Gastrocnemius medialis (tissue), 4 donors: ENCODE data around the gene IL34. TPM values are rescaled to one million over a fixed set of nuclear protein-coding genes. Genes with fewer than 3 reads are reported as not detected.

ENCODE experiments used
- ATAC-seq, 2 donors: fragments of 150-250 bp; one replicate each; pipeline ENCODE4 v1.9.1; 2016
- DNase-seq, 2 donors: peaks; one replicate each; pipeline ENCODE4 v3.0.0-alpha.2; 2019
- H3K27ac ChIP-seq, 4 donors: fragments of 200-600 bp; sonication (generic); 1 replicate in 1 of 4; 2 replicates in 3 of 4; pipeline ENCODE4 v1.5.1; 2016 to 2018; ENCODE audit warnings: mild to moderate bottlenecking in 2 of 4, moderate library complexity in 1 of 4
- H3K27me3 ChIP-seq, 3 donors: fragments of 200-600 bp; sonication (generic) in 2 of 3; 1 replicate in 1 of 3; 2 replicates in 2 of 3; pipeline versions ENCODE4 v1.5.1 to v1.6.0; 2016 to 2019; ENCODE audit warnings: mild to moderate bottlenecking in 1 of 3, moderate library complexity in 1 of 3
- H3K36me3 ChIP-seq, 2 donors: fragments of 200-600 bp; sonication (generic) in 1 of 2; one replicate each; pipeline ENCODE4 v1.5.1; 2017 to 2018
- H3K4me1 ChIP-seq, 2 donors: fragments of 200-600 bp; sonication (generic) in 1 of 2; one replicate each; pipeline ENCODE4 v1.5.1; 2016 to 2017; ENCODE audit warnings: mild to moderate bottlenecking in 2 of 2
- H3K4me3 ChIP-seq, 4 donors: fragments of 200-600 bp; sonication (generic) in 3 of 4; 1 replicate in 1 of 4; 2 replicates in 3 of 4; pipeline ENCODE4 v1.5.1; 2016 to 2019; ENCODE audit warnings: mild to moderate bottlenecking in 2 of 4
- H3K9me3 ChIP-seq, 3 donors: fragments of 200-600 bp; sonication (generic) in 2 of 3; 1 replicate in 1 of 3; 2 replicates in 2 of 3; pipeline ENCODE4 v1.5.1; 2016 to 2019
- CTCF ChIP-seq, 5 experiments: fragments of 450-650 bp in 3 of 5; fragments of 200-600 bp in 2 of 5; sonication (generic) in 2 of 5; IDR thresholded peaks in 4 of 5; conservative IDR thresholded peaks in 1 of 5; 1 replicate in 4 of 5; 2 replicates in 1 of 5; pipeline ENCODE4 v1.5.1; 2016 to 2019; ENCODE audit warnings: antibody characterized with exemption in 5 of 5, mild to moderate bottlenecking in 3 of 5, moderate library complexity in 3 of 5
- POLR2A ChIP-seq, 2 donors: fragments of 450-650 bp; IDR thresholded peaks; one replicate each; pipeline ENCODE4 v1.6.1; 2017; ENCODE audit warnings: antibody characterized with exemption in 2 of 2, mild to moderate bottlenecking in 2 of 2, moderate library complexity in 2 of 2
- in situ Hi-C, 4 donors: fragments of 200-750 bp; cut with MboI; loops; one replicate each; pipeline versions ENCODE4 v1.15.0 to v1.8.0; 2017; ENCODE audit warnings: low sequenced_read_pairs in 4 of 4
- intact Hi-C: fragments of 100-400 bp; cut with DNase I; formaldehyde crosslinking; loops from one replicate; pipeline ENCODE4 v1.15.1; 2023; ENCODE audit warnings: low total_unique reads
- total RNA-seq, 4 donors: library from RNA; depleted of rRNA; stranded (reverse); fragments of >200 nt; gene quantifications; one replicate each; pipeline versions ENCODE4 v1.1.0 to v1.2.3, GENCODE V29; 2016

The IL34 gene
- total RNA-seq, 4 donors from 2014 or later: 0.71 to 93.0 (median 22.1) TPM

- Histone ChIP-seq H3K9me3 (no peaks in the 10 kb centered on the region), H3K27ac (no peak overlapping the region), H3K4me3 (no peak overlapping the region), H3K36me3 (no peaks in the 10 kb centered on the region), H3K4me1 (peaks cover 4 to 11% of the 10 kb centered on the region in 2 donors), H3K27me3 (no peaks in the 10 kb centered on the region)
- intact Hi-C loops (no loop called here), in situ Hi-C loops (loop anchor here in 3 of 4 donors (10.0 to 25.0 kb wide), 3 partner anchors 121 to 294 kb away; no protein-coding TSS in a partner anchor)
- no peak for ATAC-seq
- TF ChIP-seq POLR2A (IDR thresholded peaks at IDR 0.05): no peak
- TF ChIP-seq CTCF (IDR thresholded peaks at IDR 0.05 in 4 of 5, conservative IDR thresholded peaks at IDR 0.05 in 1 of 5): no peak
- no peak for DNase-seq
Measured at GRCh38 chr16:70656065-70656711, 9.8 kb downstream of the IL34 start.

GRCh38 chr16:70656712-70657263 lies 10.4 kb downstream of the IL34 start:
- no peak for DNase-seq
- no peaks in the 10 kb centered on the region for H3K36me3 ChIP-seq
- ATAC-seq: no peak
- TF ChIP-seq POLR2A (IDR thresholded peaks at IDR 0.05) (no peak), CTCF (IDR thresholded peaks at IDR 0.05 in 4 of 5, conservative IDR thresholded peaks at IDR 0.05 in 1 of 5) (no peak)
- H3K27ac ChIP-seq: no peak overlapping the region
- peaks cover 4 to 11% of the 10 kb centered on the region in 2 donors for H3K4me1 ChIP-seq
- H3K27me3 ChIP-seq: no peaks in the 10 kb centered on the region
- intact Hi-C loops: no loop called here
- H3K9me3 ChIP-seq: no peaks in the 10 kb centered on the region
- in situ Hi-C loops: loop anchor here in 3 of 4 donors (10.0 to 25.0 kb wide), 3 partner anchors 122 to 294 kb away; no protein-coding TSS in a partner anchor
- no peak overlapping the region for H3K4me3 ChIP-seq

GRCh38 chr16:70657956-70658355 lies 11.6 kb downstream of the IL34 start:
- intact Hi-C loops (no loop called here), in situ Hi-C loops (loop anchor here in 3 of 4 donors (10.0 to 25.0 kb wide), 3 partner anchors 123 to 296 kb away; no protein-coding TSS in a partner anchor)
- no peaks in the 10 kb centered on the region for H3K27me3 ChIP-seq
- H3K36me3 ChIP-seq: peaks cover 0 to 2% of the 10 kb centered on the region in 2 donors
- H3K4me1 ChIP-seq: peaks cover 4 to 11% of the 10 kb centered on the region in 2 donors
- no peaks in the 10 kb centered on the region for H3K9me3 ChIP-seq
- TF ChIP-seq CTCF (IDR thresholded peaks at IDR 0.05 in 4 of 5, conservative IDR thresholded peaks at IDR 0.05 in 1 of 5) (no peak), POLR2A (IDR thresholded peaks at IDR 0.05) (no peak)
- no peak overlapping the region for H3K4me3 ChIP-seq
- ATAC-seq (no peak), DNase-seq (no peak)
- H3K27ac ChIP-seq: no peak overlapping the region

- Histone ChIP-seq H3K4me3 (no peak overlapping the region), H3K9me3 (no peaks in the 10 kb centered on the region), H3K36me3 (peaks cover 0 to 12% of the 10 kb centered on the region in 2 donors), H3K4me1 (peaks cover 3% of the 10 kb centered on the region in 2 donors), H3K27ac (no peak overlapping the region), H3K27me3 (no peaks in the 10 kb centered on the region)
- no peak for ATAC-seq
- no peak for TF ChIP-seq POLR2A (IDR thresholded peaks at IDR 0.05)
- TF ChIP-seq CTCF (IDR thresholded peaks at IDR 0.05 in 4 of 5, conservative IDR thresholded peaks at IDR 0.05 in 1 of 5): no peak
- DNase-seq: no peak
- intact Hi-C loops: no loop called here
- in situ Hi-C loops: loop anchor here in 3 of 4 donors (10.0 to 25.0 kb wide), 3 partner anchors 124 to 297 kb away; no protein-coding TSS in a partner anchor
Measured at GRCh38 chr16:70658921-70659320, 12.6 kb downstream of the IL34 start.
